Trophoblast cell (in vitro differentiated cells and primary cell): Measurements from ENCODE around the gene COPE.

Source experiments
- DNase-seq, 2 donors: peaks; one replicate each; pipeline ENCODE4 v3.0.0-alpha.2; 2016
- H2AFZ ChIP-seq: 2 replicates; pipeline ENCODE4 v1.6.1; 2013; ENCODE audit warnings: low read length, moderate library complexity, mild to moderate bottlenecking; ENCODE audit not compliant: insufficient read depth, poor library complexity
- H2AK5ac ChIP-seq: 2 replicates; pipeline ENCODE4 v1.6.1; 2013; ENCODE audit warnings: mild to moderate bottlenecking, low read length
- H2BK120ac ChIP-seq: 2 replicates; pipeline ENCODE4 v1.6.1; 2013; ENCODE audit warnings: low read length, mild to moderate bottlenecking, moderate library complexity; ENCODE audit not compliant: insufficient read depth, poor library complexity
- H2BK12ac ChIP-seq: 2 replicates; pipeline ENCODE4 v1.6.1; 2013; ENCODE audit warnings: mild to moderate bottlenecking, low read length, moderate library complexity
- H2BK5ac ChIP-seq: 2 replicates; pipeline ENCODE4 v1.6.1; 2013; ENCODE audit warnings: low read length, low read depth, moderate library complexity, mild to moderate bottlenecking; ENCODE audit not compliant: poor library complexity
- H3K14ac ChIP-seq: 2 replicates; pipeline ENCODE4 v1.6.1; 2013; ENCODE audit warnings: mild to moderate bottlenecking, low read length
- H3K18ac ChIP-seq: 2 replicates; pipeline ENCODE4 v1.6.1; 2013; ENCODE audit warnings: mild to moderate bottlenecking, low read length
- H3K23ac ChIP-seq: 2 replicates; pipeline ENCODE4 v1.6.1; 2013; ENCODE audit warnings: low read length
- H3K27ac ChIP-seq: 2 replicates; pipeline ENCODE4 v1.5.1; 2013; ENCODE audit warnings: low read depth, mild to moderate bottlenecking, inconsistent platforms, low read length, moderate library complexity
- H3K27me3 ChIP-seq: 2 replicates; pipeline ENCODE4 v1.6.1; 2013; ENCODE audit warnings: inconsistent platforms, mild to moderate bottlenecking, low read length, moderate library complexity; ENCODE audit not compliant: insufficient read depth
- H3K36me3 ChIP-seq, 2 experiments: 1 replicate in 1 of 2; 2 replicates in 1 of 2; pipeline ENCODE4 v1.6.1; 2013; ENCODE audit warnings: low read length in 2 of 2, mild to moderate bottlenecking in 2 of 2, moderate library complexity in 1 of 2; ENCODE audit not compliant: insufficient read depth in 2 of 2, control insufficient read depth in 1 of 2
- H3K4ac ChIP-seq: 2 replicates; pipeline ENCODE4 v1.6.1; 2013; ENCODE audit warnings: low read depth, mild to moderate bottlenecking, low read length, moderate library complexity
- H3K4me1 ChIP-seq, 2 experiments: 1 replicate in 1 of 2; 2 replicates in 1 of 2; pipeline ENCODE4 v1.6.1; 2013; ENCODE audit warnings: low read length in 2 of 2, mild to moderate bottlenecking in 2 of 2, moderate library complexity in 1 of 2; ENCODE audit not compliant: insufficient read depth in 2 of 2, control insufficient read depth in 1 of 2
- H3K4me2 ChIP-seq: 2 replicates; pipeline ENCODE4 v1.6.1; 2013; ENCODE audit warnings: inconsistent platforms, mild to moderate bottlenecking, low read length, moderate library complexity
- H3K4me3 ChIP-seq: 2 replicates; pipeline ENCODE4 v1.5.1; 2013; ENCODE audit warnings: mild to moderate bottlenecking, low read depth, low read length, inconsistent platforms
- H3K79me1 ChIP-seq: one replicate; pipeline ENCODE4 v1.6.1; 2013; ENCODE audit warnings: low read length
- H3K79me2 ChIP-seq: 2 replicates; pipeline ENCODE4 v1.6.1; 2013; ENCODE audit warnings: low read length, mild to moderate bottlenecking; ENCODE audit not compliant: control insufficient read depth, insufficient read depth, poor library complexity
- H3K9ac ChIP-seq: 2 replicates; pipeline ENCODE4 v1.6.1; 2013; ENCODE audit warnings: mild to moderate bottlenecking, low read length
- H3K9me3 ChIP-seq: 2 replicates; pipeline ENCODE4 v1.6.1; 2013; ENCODE audit warnings: low read depth, mild to moderate bottlenecking, control low read depth, inconsistent platforms, low read length; ENCODE audit not compliant: insufficient read depth
- H4K12ac ChIP-seq: 2 replicates; pipeline ENCODE4 v1.6.1; 2013; ENCODE audit warnings: low read depth, mild to moderate bottlenecking, low read length, moderate library complexity
- H4K8ac ChIP-seq: 2 replicates; pipeline ENCODE4 v1.6.1; 2013; ENCODE audit warnings: low read depth, mild to moderate bottlenecking, low read length, moderate library complexity
- H4K91ac ChIP-seq: one replicate; pipeline ENCODE4 v1.6.1; 2013; ENCODE audit warnings: low read depth, mild to moderate bottlenecking, low read length, moderate library complexity
- WGBS: extraction: QIAGEN DNeasy Blood & Tissue Kit; methylation state at CpG from one replicate; pipeline ENCODE4 v1.1.7; 2013; ENCODE audit warnings: missing lambda C conversion rate; ENCODE audit not compliant: insufficient read length, insufficient coverage; ENCODE audit errors: extremely low coverage; 5-methylcytosine and 5-hydroxymethylcytosine counted together

Gene COPE

DNA sequence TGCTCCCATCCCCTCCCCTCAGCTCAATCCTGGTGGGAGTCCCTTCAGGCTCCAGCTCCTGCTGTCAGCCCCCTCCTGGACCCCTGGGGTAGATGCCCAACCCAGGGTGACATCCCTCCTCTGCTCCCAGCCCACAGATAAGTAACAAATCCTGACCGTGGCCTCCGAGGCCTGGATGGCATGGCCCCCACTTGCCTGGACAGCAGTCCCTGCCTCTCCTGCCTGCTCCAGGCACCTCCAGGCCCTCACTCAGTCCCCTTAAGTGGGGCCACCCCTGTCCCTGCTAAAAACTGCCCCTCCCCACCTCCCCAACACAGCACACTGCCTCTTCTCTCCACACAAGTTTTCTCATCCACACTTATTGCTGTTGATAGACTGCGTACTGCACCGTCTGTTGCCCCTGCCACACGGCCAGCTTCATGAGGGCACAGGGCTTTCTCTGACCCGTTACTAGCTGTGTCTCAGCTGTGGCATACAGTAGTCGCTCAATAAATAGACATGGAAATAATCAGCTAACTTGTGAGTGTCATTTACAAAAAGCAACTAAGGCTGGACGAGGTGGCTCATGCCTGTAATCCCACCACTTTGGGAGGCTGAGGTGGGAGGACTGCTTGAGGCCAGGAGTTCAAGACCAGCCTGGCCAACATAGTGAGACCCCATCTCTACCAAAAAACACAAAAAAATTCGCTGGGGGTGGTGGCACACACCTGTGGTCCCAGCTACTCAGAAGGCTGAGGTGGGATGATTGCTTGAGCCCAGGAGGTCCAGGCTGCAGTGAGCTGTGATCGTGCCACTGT is 29.0 kb downstream of the COPE start:
- Histone ChIP-seq H2AK5ac (no peak overlapping the region), H3K79me1 (no peaks in the 10 kb centered on the region), H2BK5ac (no peak overlapping the region), H3K23ac (no peak overlapping the region), H3K18ac (no peak overlapping the region), H4K91ac (no peak overlapping the region), H3K4me3 (no peak overlapping the region), H3K4me1 (peaks cover 0 to 2% of the 10 kb centered on the region in 2 experiments), H3K4me2 (no peak overlapping the region), H2BK12ac (no peak overlapping the region), H3K27ac (no peak overlapping the region), H4K8ac (no peak overlapping the region), H2AFZ (no peak overlapping the region), H3K9me3 (peaks cover 7% of the 10 kb centered on the region), H4K12ac (no peak overlapping the region), H2BK120ac (no peak overlapping the region), H3K79me2 (no peaks in the 10 kb centered on the region), H3K4ac (no peak overlapping the region), H3K9ac (no peak overlapping the region), H3K27me3 (peaks cover 2% of the 10 kb centered on the region), H3K14ac (no peak overlapping the region), H3K36me3 (peaks cover 0 to 2% of the 10 kb centered on the region in 2 experiments)
- DNase-seq: no peak
- whole genome bisulfite sequencing: no CpG with 5 or more reads among the region's 10 CpGs

DNA sequence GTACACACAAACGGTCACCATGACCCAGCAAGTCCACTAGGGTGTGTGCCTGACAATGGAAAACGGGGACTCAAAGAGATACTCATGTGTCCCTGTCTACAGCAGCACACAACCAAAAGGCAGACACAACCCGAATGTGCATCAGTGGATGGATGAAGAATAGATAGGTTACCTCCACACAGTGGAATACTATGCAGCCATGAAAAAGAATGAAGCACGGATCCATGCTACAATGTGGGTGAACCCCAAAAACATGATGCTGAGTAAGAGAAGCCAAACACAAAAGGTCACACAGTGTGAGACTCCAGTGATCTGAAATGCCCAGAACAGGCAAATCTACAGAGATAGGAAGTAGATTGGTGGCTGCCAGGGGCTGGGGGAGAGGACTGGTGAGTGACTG is 32.2 kb downstream of the COPE start:
- Histone ChIP-seq H2BK120ac (no peak overlapping the region), H3K27me3 (no peaks in the 10 kb centered on the region), H3K23ac (no peak overlapping the region), H3K79me1 (no peaks in the 10 kb centered on the region), H3K9ac (no peak overlapping the region), H3K36me3 (no peaks in the 10 kb centered on the region), H3K14ac (no peak overlapping the region), H3K4me2 (no peak overlapping the region), H2BK12ac (no peak overlapping the region), H3K18ac (no peak overlapping the region), H3K4me3 (no peak overlapping the region), H4K91ac (no peak overlapping the region), H3K27ac (no peak overlapping the region), H4K8ac (no peak overlapping the region), H2AK5ac (no peak overlapping the region), H4K12ac (no peak overlapping the region), H2AFZ (no peak overlapping the region), H2BK5ac (no peak overlapping the region), H3K9me3 (peaks cover 6% of the 10 kb centered on the region), H3K4ac (no peak overlapping the region), H3K4me1 (no peaks in the 10 kb centered on the region), H3K79me2 (no peaks in the 10 kb centered on the region)
- WGBS: no CpG with 5 or more reads among the region's 4 CpGs
- no peak for DNase-seq

DNA sequence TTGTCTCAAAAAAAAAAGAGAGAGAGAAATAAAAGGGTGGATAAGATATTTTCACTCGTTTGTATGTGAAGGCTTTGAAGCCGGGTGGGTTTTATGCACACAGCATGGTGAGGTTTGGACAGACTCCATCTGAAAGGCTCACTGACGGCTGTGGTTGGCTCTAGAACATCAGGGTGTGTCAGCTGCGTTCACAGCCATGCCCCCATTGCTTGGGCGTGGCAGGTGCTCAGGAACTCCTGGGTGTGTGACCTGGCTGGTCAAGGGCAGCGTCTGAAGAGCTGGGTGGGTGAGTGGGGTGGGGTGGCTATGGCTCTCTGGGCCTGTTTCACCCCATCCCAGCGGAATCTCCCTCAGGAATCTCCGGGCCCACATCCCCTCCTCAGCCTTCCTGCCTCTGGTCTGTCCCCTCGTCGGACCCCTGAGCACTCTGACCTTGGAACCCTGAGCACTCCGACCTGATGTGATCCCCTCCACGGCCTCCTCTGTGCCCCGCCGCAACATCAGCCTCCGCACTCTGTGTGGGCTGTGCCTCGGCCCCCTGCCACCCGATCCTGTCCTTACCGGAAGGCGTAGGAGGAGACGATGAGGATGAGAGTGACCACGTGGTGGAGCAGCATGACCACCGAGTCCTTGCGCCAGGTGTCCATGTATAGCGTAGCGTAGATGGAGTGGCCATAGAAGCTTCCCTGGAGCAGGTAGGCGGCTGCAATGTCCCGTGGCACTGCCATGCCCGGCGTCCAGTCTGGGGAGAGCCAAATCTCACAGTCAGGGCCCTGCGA is 35.5 kb downstream of the COPE start:
- no CpG with 5 or more reads among the region's 30 CpGs for WGBS
- Histone ChIP-seq H3K79me2 (no peaks in the 10 kb centered on the region), H3K4me2 (no peak overlapping the region), H3K9ac (no peak overlapping the region), H3K79me1 (no peaks in the 10 kb centered on the region), H3K36me3 (peaks cover 0 to 4% of the 10 kb centered on the region in 2 experiments), H3K23ac (no peak overlapping the region), H2BK12ac (no peak overlapping the region), H4K12ac (no peak overlapping the region), H3K4ac (no peak overlapping the region), H4K91ac (no peak overlapping the region), H2BK5ac (no peak overlapping the region), H2AFZ (no peak overlapping the region), H3K14ac (no peak overlapping the region), H3K18ac (no peak overlapping the region), H3K4me1 (no peaks in the 10 kb centered on the region), H4K8ac (no peak overlapping the region), H3K27ac (no peak overlapping the region), H3K4me3 (no peak overlapping the region), H2BK120ac (no peak overlapping the region), H3K27me3 (no peaks in the 10 kb centered on the region), H3K9me3 (peaks cover 2% of the 10 kb centered on the region), H2AK5ac (no peak overlapping the region)
- peak in 1 of 2 donors; percentile 40 for DNase-seq

DNA sequence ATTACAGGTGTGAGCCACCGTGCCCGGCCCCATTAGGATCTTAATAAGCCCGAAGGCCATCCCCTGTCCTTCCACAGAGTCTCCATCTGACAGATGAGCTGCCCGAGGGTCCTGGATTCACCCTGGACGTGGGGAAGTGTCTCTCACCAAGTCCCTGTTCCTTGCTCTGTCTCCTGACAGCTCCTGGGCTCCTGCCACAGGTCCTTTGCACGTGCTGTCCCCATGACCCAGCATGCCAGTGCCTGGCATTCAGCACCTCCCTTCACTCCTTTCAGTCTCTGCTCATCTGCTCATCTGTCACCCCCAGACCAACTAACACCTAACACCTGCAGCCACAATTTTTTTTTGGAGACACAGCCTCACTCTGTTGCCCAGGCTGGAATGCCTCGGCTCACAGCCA is 37.7 kb downstream of the COPE start:
- no peak overlapping the region for H3K9ac ChIP-seq
- H2BK5ac ChIP-seq: no peak overlapping the region
- no peak overlapping the region for H3K4ac ChIP-seq
- H3K14ac ChIP-seq: no peak overlapping the region
- H3K27me3 ChIP-seq: no peaks in the 10 kb centered on the region
- no peak for DNase-seq
- no peaks in the 10 kb centered on the region for H3K79me2 ChIP-seq
- no peaks in the 10 kb centered on the region for H3K79me1 ChIP-seq
- no peak overlapping the region for H3K18ac ChIP-seq
- no peak overlapping the region for H2AK5ac ChIP-seq
- WGBS: no CpG with 5 or more reads among the region's 7 CpGs
- no peak overlapping the region for H3K4me2 ChIP-seq
- no peak overlapping the region for H4K8ac ChIP-seq
- H4K91ac ChIP-seq: no peak overlapping the region
- H2AFZ ChIP-seq: no peak overlapping the region
- H2BK120ac ChIP-seq: no peak overlapping the region
- H3K4me1 ChIP-seq: no peaks in the 10 kb centered on the region
- H3K36me3 ChIP-seq: peaks cover 4 to 6% of the 10 kb centered on the region in 2 experiments
- no peak overlapping the region for H3K4me3 ChIP-seq
- no peak overlapping the region for H4K12ac ChIP-seq
- no peak overlapping the region for H3K23ac ChIP-seq
- peaks cover 5% of the 10 kb centered on the region for H3K9me3 ChIP-seq
- no peak overlapping the region for H2BK12ac ChIP-seq
- no peak overlapping the region for H3K27ac ChIP-seq
